Stimulated activated CD4-positive, alpha-beta T cell treated with anti-CD3 and anti-CD28 coated beads, Interleukin-4, amount 100 ng/mL, for 24 hours (primary cell): ENCODE measurements around the gene MYCBP.
"Not testable (repeated sequence)": the region's sequence is repeated elsewhere in the genome, so short reads cannot be mapped to it uniquely, and the experiment has no call there.

ENCODE experiments used
- DNase-seq: peaks from one replicate; pipeline ENCODE4 v3.0.0-alpha.2; 2020

Gene MYCBP

GRCh38 chr1:38865112-38865715 lies 7.9 kb downstream of the MYCBP start:
- no peak for DNase-seq

- no peak for DNase-seq
Observed at GRCh38 chr1:38860454-38860795, 12.7 kb downstream of the MYCBP start.

GRCh38 chr1:38859561-38860453 lies 13.3 kb downstream of the MYCBP start, which contains the start of gene RRAGC:
Gene RRAGC, minus strand, starts transcription at chr1:38859772. Its CDS starts 126 bp downstream, at chr1:38859646.
- DNase-seq = peak; percentile 98

- peak; percentile 58 for DNase-seq
Observed at GRCh38 chr1:38858833-38859560, 14.2 kb downstream of the MYCBP start.

GRCh38 chr1:38852780-38853179 lies 20.4 kb downstream of the MYCBP start:
- DNase-seq = no peak

- no peak for DNase-seq
Observed at GRCh38 chr1:38848071-38848470, 25.1 kb downstream of the MYCBP start.

GRCh38 chr1:38846210-38846609 lies 26.9 kb downstream of the MYCBP start:
- DNase-seq = no peak

- DNase-seq = not testable (repeated sequence)
Observed at GRCh38 chr1:38845088-38845487, 28.1 kb downstream of the MYCBP start.

GRCh38 chr1:38840281-38840680 lies 32.9 kb downstream of the MYCBP start:
- DNase-seq = no peak

GRCh38 chr1:38839363-38839762 lies 33.8 kb downstream of the MYCBP start:
- no peak for DNase-seq

- DNase-seq = not testable (repeated sequence)
Observed at GRCh38 chr1:38836316-38836715, 36.8 kb downstream of the MYCBP start.

- DNase-seq = peak; percentile 60
Observed at GRCh38 chr1:38834937-38835827, 38.0 kb downstream of the MYCBP start.

- no peak for DNase-seq
Observed at GRCh38 chr1:38834221-38834782, 38.8 kb downstream of the MYCBP start.

GRCh38 chr1:38833146-38833545 lies 40.0 kb downstream of the MYCBP start:
- DNase-seq = no peak

GRCh38 chr1:38832370-38832734 lies 40.8 kb downstream of the MYCBP start:
- DNase-seq = no peak

- DNase-seq = no peak
Observed at GRCh38 chr1:38831731-38832369, 41.3 kb downstream of the MYCBP start.

- DNase-seq = no peak
Observed at GRCh38 chr1:38829368-38829767, 43.8 kb downstream of the MYCBP start.

- no peak for DNase-seq
Observed at GRCh38 chr1:38827318-38827717, 45.8 kb downstream of the MYCBP start.

- no peak for DNase-seq
Observed at GRCh38 chr1:38826886-38827285, 46.3 kb downstream of the MYCBP start.

- DNase-seq = no peak
Observed at GRCh38 chr1:38826262-38826661, 46.9 kb downstream of the MYCBP start.

GRCh38 chr1:38820860-38821259 lies 52.3 kb downstream of the MYCBP start:
- DNase-seq = no peak

- no peak for DNase-seq
Observed at GRCh38 chr1:38819516-38819915, 53.6 kb downstream of the MYCBP start.
